C4-2B (cell line): ENCODE measurements around the gene C5orf58.

ENCODE experiments used
- CTCF ChIP-seq: fragments of 450-650 bp; conservative IDR thresholded peaks from 2 replicates; pipeline ENCODE4 v1.5.1; 2017; ENCODE audit warnings: mild to moderate bottlenecking
- ZFX ChIP-seq: fragments of 450-650 bp; IDR thresholded peaks from 2 replicates; pipeline ENCODE4 v1.6.1; 2017

GRCh38 chr5:170195961-170196360 lies 36.8 kb upstream of the C5orf58 start:
- TF ChIP-seq CTCF: no peak
- no peak for TF ChIP-seq ZFX
